ENCODE data around the gene BMP2K. TPM values are rescaled to one million over a fixed set of nuclear protein-coding genes. Genes with fewer than 3 reads are reported as not detected.

The BMP2K gene
- total RNA-seq, 1 donor from 2014 or later, result 33.3 TPM

- H3K4me2 ChIP-seq (ENCODE audit: low read length), result no peak overlapping the region
Measured at GRCh38 chr4:78926826-78927225, 150.7 kb downstream of the BMP2K start.

GRCh38 chr4:78928835-78929234, 152.7 kb downstream of the BMP2K start:
- DNase-seq (ENCODE audit: low read depth) (no peak), FAIRE-seq (no peak)
- Histone ChIP-seq H4K20me1 (ENCODE audit: insufficient read depth, low read length) (no peaks in the 10 kb centered on the region), H3K4me1 (ENCODE audit: insufficient read depth, low read length) (no peaks in the 10 kb centered on the region), H3K27me3 (ENCODE audit: insufficient read depth, low read length) (no peaks in the 10 kb centered on the region), H2AFZ (ENCODE audit: low read depth, low read length) (no peak overlapping the region), H3K4me2 (ENCODE audit: low read length) (no peak overlapping the region), H3K79me2 (ENCODE audit: insufficient read depth, low read length) (no peaks in the 10 kb centered on the region), H3K9me3 (ENCODE audit: insufficient read depth, low read depth, low read length) (no peaks in the 10 kb centered on the region), H3K9ac (ENCODE audit: low read length) (no peak overlapping the region), H3K36me3 (ENCODE audit: insufficient read depth, low read length) (peaks cover 2% of the 10 kb centered on the region), H3K27ac (ENCODE audit: low read depth, low read length) (no peak overlapping the region), H3K4me3 (ENCODE audit: insufficient read depth, low read depth, low read length) (no peak overlapping the region)
- TF ChIP-seq CTCF (IDR thresholded peaks at IDR 0.05; ENCODE audit: insufficient read depth, low read depth, low read length), result no peak
- no peak for TF ChIP-seq EZH2 (IDR thresholded peaks at IDR 0.05; ENCODE audit: insufficient read depth, low read length)
- no peaks in the 10 kb centered on the region for H3K36me3 Mint-ChIP-seq (ENCODE audit: low read depth, unreplicated experiment)
- no peaks in the 10 kb centered on the region for H3K9me3 Mint-ChIP-seq (ENCODE audit: unreplicated experiment)
- no peaks in the 10 kb centered on the region for H3K27me3 Mint-ChIP-seq (ENCODE audit: low read depth, unreplicated experiment)
- no peak overlapping the region for H3K4me3 Mint-ChIP-seq (ENCODE audit: unreplicated experiment)
- no peak overlapping the region for H3K27ac Mint-ChIP-seq (ENCODE audit: unreplicated experiment)
- peaks cover 6% of the 10 kb centered on the region for H3K4me1 Mint-ChIP-seq (ENCODE audit: low read depth, unreplicated experiment)

More at GRCh38 chr4:78926826-78927225, 150.7 kb downstream of the BMP2K start:
- H3K36me3 Mint-ChIP-seq (ENCODE audit: low read depth, unreplicated experiment), result no peaks in the 10 kb centered on the region
- no peaks in the 10 kb centered on the region for H4K20me1 ChIP-seq (ENCODE audit: insufficient read depth, low read length)
- no peaks in the 10 kb centered on the region for H3K27me3 Mint-ChIP-seq (ENCODE audit: low read depth, unreplicated experiment)
- H3K27me3 ChIP-seq (ENCODE audit: insufficient read depth, low read length), result no peaks in the 10 kb centered on the region
- DNase-seq (ENCODE audit: low read depth) (no peak), FAIRE-seq (no peak)
- peaks cover 5% of the 10 kb centered on the region for H3K36me3 ChIP-seq (ENCODE audit: insufficient read depth, low read length)
- H3K9me3 ChIP-seq (ENCODE audit: insufficient read depth, low read depth, low read length), result no peaks in the 10 kb centered on the region
- peaks cover 3% of the 10 kb centered on the region for H3K4me1 ChIP-seq (ENCODE audit: insufficient read depth, low read length)
- H3K4me3 Mint-ChIP-seq (ENCODE audit: unreplicated experiment), result no peak overlapping the region
- no peak overlapping the region for H3K4me3 ChIP-seq (ENCODE audit: insufficient read depth, low read depth, low read length)
- H3K79me2 ChIP-seq (ENCODE audit: insufficient read depth, low read length), result no peaks in the 10 kb centered on the region
- no peak overlapping the region for H3K9ac ChIP-seq (ENCODE audit: low read length)
- H3K27ac ChIP-seq (ENCODE audit: low read depth, low read length), result no peak overlapping the region
- H3K9me3 Mint-ChIP-seq (ENCODE audit: unreplicated experiment), result no peaks in the 10 kb centered on the region
- peaks cover 12% of the 10 kb centered on the region for H3K4me1 Mint-ChIP-seq (ENCODE audit: low read depth, unreplicated experiment)
- H2AFZ ChIP-seq (ENCODE audit: low read depth, low read length), result no peak overlapping the region
- no peak for TF ChIP-seq EZH2 (IDR thresholded peaks at IDR 0.05; ENCODE audit: insufficient read depth, low read length)
- no peak for TF ChIP-seq CTCF (IDR thresholded peaks at IDR 0.05; ENCODE audit: insufficient read depth, low read depth, low read length)
- no peak overlapping the region for H3K27ac Mint-ChIP-seq (ENCODE audit: unreplicated experiment)

- H3K36me3 ChIP-seq (ENCODE audit: insufficient read depth, low read length), result peaks cover 4% of the 10 kb centered on the region
- H3K9me3 ChIP-seq (ENCODE audit: insufficient read depth, low read depth, low read length), result no peaks in the 10 kb centered on the region
- no peak overlapping the region for H3K4me2 ChIP-seq (ENCODE audit: low read length)
- no peaks in the 10 kb centered on the region for H4K20me1 ChIP-seq (ENCODE audit: insufficient read depth, low read length)
- FAIRE-seq (no peak), DNase-seq (ENCODE audit: low read depth) (no peak)
- no peaks in the 10 kb centered on the region for H3K27me3 ChIP-seq (ENCODE audit: insufficient read depth, low read length)
- no peak overlapping the region for H2AFZ ChIP-seq (ENCODE audit: low read depth, low read length)
- Mint-ChIP-seq H3K36me3 (ENCODE audit: low read depth, unreplicated experiment) (no peaks in the 10 kb centered on the region), H3K9me3 (ENCODE audit: unreplicated experiment) (no peaks in the 10 kb centered on the region), H3K4me1 (ENCODE audit: low read depth, unreplicated experiment) (peaks cover 6% of the 10 kb centered on the region), H3K27ac (ENCODE audit: unreplicated experiment) (no peak overlapping the region), H3K27me3 (ENCODE audit: low read depth, unreplicated experiment) (no peaks in the 10 kb centered on the region), H3K4me3 (ENCODE audit: unreplicated experiment) (no peak overlapping the region)
- TF ChIP-seq CTCF (IDR thresholded peaks at IDR 0.05; ENCODE audit: insufficient read depth, low read depth, low read length) (no peak), EZH2 (IDR thresholded peaks at IDR 0.05; ENCODE audit: insufficient read depth, low read length) (no peak)
- H3K4me1 ChIP-seq (ENCODE audit: insufficient read depth, low read length), result no peaks in the 10 kb centered on the region
- no peak overlapping the region for H3K9ac ChIP-seq (ENCODE audit: low read length)
- no peak overlapping the region for H3K4me3 ChIP-seq (ENCODE audit: insufficient read depth, low read depth, low read length)
- no peak overlapping the region for H3K27ac ChIP-seq (ENCODE audit: low read depth, low read length)
- no peaks in the 10 kb centered on the region for H3K79me2 ChIP-seq (ENCODE audit: insufficient read depth, low read length)
Measured at GRCh38 chr4:78930016-78930629, 154.0 kb downstream of the BMP2K start.
